ENCODE measurements around the gene TOMM22.
A peak's percentile ranks its signal among the peaks of the same experiment; 100 is the strongest.

TOMM22 gene

DNA sequence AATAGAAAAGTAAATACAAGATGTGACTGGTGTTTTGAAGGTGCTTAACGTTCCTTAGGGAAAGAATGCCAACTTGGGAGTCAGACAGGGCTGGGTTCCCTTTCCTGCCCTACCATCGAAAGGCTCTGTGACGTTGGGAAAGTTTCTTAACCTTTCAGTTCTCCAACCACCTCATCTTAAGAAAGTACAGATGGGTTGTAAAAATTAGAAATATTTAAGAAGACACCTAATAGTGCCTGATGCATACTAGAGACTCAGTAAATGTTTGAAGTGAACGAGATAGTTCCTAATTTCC lies 25.1 kb downstream of the TOMM22 start:
- H3K27ac ChIP-seq, result peak overlapping the region; percentile 87 to 96
- TF ChIP-seq, protein P1, sequence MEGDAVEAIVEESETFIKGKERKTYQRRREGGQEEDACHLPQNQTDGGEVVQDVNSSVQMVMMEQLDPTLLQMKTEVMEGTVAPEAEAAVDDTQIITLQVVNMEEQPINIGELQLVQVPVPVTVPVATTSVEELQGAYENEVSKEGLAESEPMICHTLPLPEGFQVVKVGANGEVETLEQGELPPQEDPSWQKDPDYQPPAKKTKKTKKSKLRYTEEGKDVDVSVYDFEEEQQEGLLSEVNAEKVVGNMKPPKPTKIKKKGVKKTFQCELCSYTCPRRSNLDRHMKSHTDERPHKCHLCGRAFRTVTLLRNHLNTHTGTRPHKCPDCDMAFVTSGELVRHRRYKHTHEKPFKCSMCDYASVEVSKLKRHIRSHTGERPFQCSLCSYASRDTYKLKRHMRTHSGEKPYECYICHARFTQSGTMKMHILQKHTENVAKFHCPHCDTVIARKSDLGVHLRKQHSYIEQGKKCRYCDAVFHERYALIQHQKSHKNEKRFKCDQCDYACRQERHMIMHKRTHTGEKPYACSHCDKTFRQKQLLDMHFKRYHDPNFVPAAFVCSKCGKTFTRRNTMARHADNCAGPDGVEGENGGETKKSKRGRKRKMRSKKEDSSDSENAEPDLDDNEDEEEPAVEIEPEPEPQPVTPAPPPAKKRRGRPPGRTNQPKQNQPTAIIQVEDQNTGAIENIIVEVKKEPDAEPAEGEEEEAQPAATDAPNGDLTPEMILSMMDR (IDR thresholded peaks at IDR 0.05), result no peak
- no peaks in the 10 kb centered on the region for H3K9me3 ChIP-seq
- peak overlapping the region; percentile 85 to 97 for H3K4me3 ChIP-seq
- H3K27me3 ChIP-seq, result no peaks in the 10 kb centered on the region
- no peak for DNase-seq
- intact Hi-C loops (cut with DNase I; ENCODE audit: low total_unique reads), result loop anchor here (5.0 kb wide), 1 partner anchor 45 kb away; no protein-coding TSS in a partner anchor
- peaks cover 0 to 13% (median 6%) of the 10 kb centered on the region in 3 donors for H3K36me3 ChIP-seq
- H3K4me1 ChIP-seq, result peaks cover 0 to 42% (median 20%) of the 10 kb centered on the region in 4 donors

GRCh38 chr22:38707346-38707745 lies 25.6 kb downstream of the TOMM22 start:
- TF ChIP-seq, protein P1 (IDR thresholded peaks at IDR 0.05), result no peak
- no peak for DNase-seq
- Histone ChIP-seq H3K27me3 (no peaks in the 10 kb centered on the region), H3K9me3 (no peaks in the 10 kb centered on the region), H3K4me3 (peak overlapping the region; percentile 85 to 97), H3K27ac (peak overlapping the region; percentile 87 to 96), H3K4me1 (peaks cover 0 to 44% (median 20%) of the 10 kb centered on the region in 4 donors), H3K36me3 (peaks cover 0 to 13% (median 6%) of the 10 kb centered on the region in 3 donors)
- intact Hi-C loops (cut with DNase I; ENCODE audit: low total_unique reads), result loop anchor here (5.0 kb wide), 1 partner anchor 45 kb away; no protein-coding TSS in a partner anchor

DNA sequence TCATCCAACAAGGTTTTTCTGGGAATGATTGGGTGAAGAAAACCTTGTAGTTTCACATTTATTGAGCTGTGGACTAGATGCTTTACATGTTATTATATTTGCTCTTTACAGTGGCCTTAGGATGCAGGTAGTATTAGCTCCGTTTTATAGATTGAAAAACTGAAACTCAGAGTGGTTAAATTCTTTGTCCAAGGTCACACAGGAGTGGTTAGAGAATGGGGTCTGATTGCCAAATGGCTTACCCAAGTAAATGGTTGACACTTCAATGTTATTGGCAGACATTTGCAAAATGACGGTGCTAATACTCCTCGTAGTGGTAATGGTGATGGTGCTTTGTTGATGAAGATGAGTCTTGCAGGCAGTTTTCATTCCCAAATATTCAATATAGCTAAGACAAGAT lies 26.2 kb downstream of the TOMM22 start:
- H3K27me3 ChIP-seq, result no peaks in the 10 kb centered on the region
- no peaks in the 10 kb centered on the region for H3K9me3 ChIP-seq
- no peak overlapping the region for H3K4me3 ChIP-seq
- no peak for DNase-seq
- intact Hi-C loops (cut with DNase I; ENCODE audit: low total_unique reads), result loop anchor here (5.0 kb wide), 1 partner anchor 44 kb away; no protein-coding TSS in a partner anchor
- TF ChIP-seq, protein P1 (IDR thresholded peaks at IDR 0.05), result no peak
- H3K27ac ChIP-seq, result no peak overlapping the region
- peaks cover 0 to 50% (median 20%) of the 10 kb centered on the region in 4 donors for H3K4me1 ChIP-seq
- peaks cover 0 to 13% (median 9%) of the 10 kb centered on the region in 3 donors for H3K36me3 ChIP-seq

DNA sequence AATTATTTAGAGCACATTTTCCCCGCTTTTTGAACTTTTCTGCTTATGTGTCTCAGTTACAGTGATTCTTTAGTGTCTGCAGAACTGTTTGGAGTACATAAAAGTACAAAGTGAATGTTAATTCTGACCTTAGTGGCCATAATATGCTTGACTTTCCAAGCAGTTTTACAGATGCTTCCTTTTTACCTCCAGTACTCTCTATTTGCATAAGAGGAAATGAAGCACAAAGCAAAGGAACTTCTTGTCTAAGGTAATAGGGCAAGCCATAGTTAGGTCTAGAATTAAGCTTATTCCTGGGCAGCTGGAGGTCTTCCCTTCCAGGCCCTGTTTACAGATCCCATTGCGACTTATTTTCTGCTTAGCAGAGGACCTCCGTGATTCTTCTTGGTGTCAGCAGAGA lies 27.5 kb downstream of the TOMM22 start:
- H3K4me1 ChIP-seq, result peaks cover 0 to 56% (median 20%) of the 10 kb centered on the region in 4 donors
- TF ChIP-seq, protein P1 (IDR thresholded peaks at IDR 0.05), result no peak
- H3K36me3 ChIP-seq, result peaks cover 0 to 13% (median 10%) of the 10 kb centered on the region in 3 donors
- DNase-seq, result no peak
- H3K4me3 ChIP-seq, result no peak overlapping the region
- H3K9me3 ChIP-seq, result no peaks in the 10 kb centered on the region
- H3K27ac ChIP-seq, result no peak overlapping the region
- H3K27me3 ChIP-seq, result no peaks in the 10 kb centered on the region
- intact Hi-C loops (cut with DNase I; ENCODE audit: low total_unique reads), result loop anchor here (5.0 kb wide), 1 partner anchor 43 kb away; no protein-coding TSS in a partner anchor

DNA sequence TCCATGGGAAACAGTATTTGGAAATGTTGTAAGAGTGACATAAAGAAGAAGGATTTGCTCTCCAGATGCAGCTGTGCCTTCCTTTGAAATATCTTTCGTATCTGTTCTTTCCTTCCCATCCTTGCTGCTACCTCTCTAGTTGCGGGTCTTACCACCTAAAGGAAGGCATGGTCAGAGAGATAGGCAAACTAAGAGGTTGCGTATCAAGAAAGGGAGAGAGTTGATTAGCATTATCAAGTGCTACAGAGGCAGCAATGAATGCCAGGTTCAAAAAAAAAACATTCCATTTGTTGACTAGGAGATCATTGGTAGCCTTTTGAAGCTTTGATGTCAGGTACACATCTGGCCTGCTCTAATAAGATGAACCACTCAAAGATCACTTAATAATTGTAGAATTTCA lies 28.6 kb downstream of the TOMM22 start:
- intact Hi-C loops (cut with DNase I; ENCODE audit: low total_unique reads), result no loop called here
- TF ChIP-seq, protein P1 (IDR thresholded peaks at IDR 0.05), result no peak
- Histone ChIP-seq H3K4me3 (no peak overlapping the region), H3K4me1 (peaks cover 0 to 48% (median 17%) of the 10 kb centered on the region in 4 donors), H3K36me3 (peaks cover 0 to 15% (median 13%) of the 10 kb centered on the region in 3 donors), H3K27me3 (no peaks in the 10 kb centered on the region), H3K27ac (no peak overlapping the region), H3K9me3 (no peaks in the 10 kb centered on the region)
- no peak for DNase-seq

GRCh38 chr22:38710866-38711265 lies 29.1 kb downstream of the TOMM22 start:
- H3K27me3 ChIP-seq, result no peaks in the 10 kb centered on the region
- peaks cover 0 to 20% (median 14%) of the 10 kb centered on the region in 3 donors for H3K36me3 ChIP-seq
- no peak overlapping the region for H3K27ac ChIP-seq
- H3K4me3 ChIP-seq, result no peak overlapping the region
- intact Hi-C loops (cut with DNase I; ENCODE audit: low total_unique reads), result no loop called here
- no peaks in the 10 kb centered on the region for H3K9me3 ChIP-seq
- DNase-seq, result no peak
- peaks cover 0 to 48% (median 18%) of the 10 kb centered on the region in 4 donors for H3K4me1 ChIP-seq
- TF ChIP-seq, protein P1 (IDR thresholded peaks at IDR 0.05), result no peak

Data from tibial artery (tissue), 4 donors.